ENCODE measurements around the gene CORO2B.

DNA sequence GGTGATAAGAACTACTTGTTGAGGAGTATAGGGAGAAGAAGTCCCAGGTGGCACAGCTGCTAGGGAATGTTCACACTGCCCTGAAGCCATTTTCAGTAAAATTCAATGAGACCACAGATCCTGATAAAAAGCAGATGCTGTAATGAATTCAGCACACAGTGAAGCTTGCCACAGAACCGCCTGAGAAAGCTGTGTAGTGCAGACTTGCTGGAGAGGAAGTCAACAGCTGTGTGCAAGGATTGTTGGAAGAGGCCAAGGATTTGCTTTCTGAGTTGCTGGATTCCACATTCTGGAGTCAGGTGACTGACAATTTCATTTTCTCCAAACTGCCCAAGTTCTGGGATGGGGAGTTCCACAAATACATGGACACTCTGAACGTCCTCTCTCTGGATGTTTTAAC is 171.0 kb downstream of the CORO2B start:
- no peak for TF ChIP-seq PPARA (CRISPR knock-in tag; IDR thresholded peaks at IDR 0.05; ENCODE audit: borderline replicate concordance)
- TF ChIP-seq PATZ1 (CRISPR knock-in tag; IDR thresholded peaks at IDR 0.05; ENCODE audit: borderline replicate concordance) = no peak
- TF ChIP-seq, protein P1, sequence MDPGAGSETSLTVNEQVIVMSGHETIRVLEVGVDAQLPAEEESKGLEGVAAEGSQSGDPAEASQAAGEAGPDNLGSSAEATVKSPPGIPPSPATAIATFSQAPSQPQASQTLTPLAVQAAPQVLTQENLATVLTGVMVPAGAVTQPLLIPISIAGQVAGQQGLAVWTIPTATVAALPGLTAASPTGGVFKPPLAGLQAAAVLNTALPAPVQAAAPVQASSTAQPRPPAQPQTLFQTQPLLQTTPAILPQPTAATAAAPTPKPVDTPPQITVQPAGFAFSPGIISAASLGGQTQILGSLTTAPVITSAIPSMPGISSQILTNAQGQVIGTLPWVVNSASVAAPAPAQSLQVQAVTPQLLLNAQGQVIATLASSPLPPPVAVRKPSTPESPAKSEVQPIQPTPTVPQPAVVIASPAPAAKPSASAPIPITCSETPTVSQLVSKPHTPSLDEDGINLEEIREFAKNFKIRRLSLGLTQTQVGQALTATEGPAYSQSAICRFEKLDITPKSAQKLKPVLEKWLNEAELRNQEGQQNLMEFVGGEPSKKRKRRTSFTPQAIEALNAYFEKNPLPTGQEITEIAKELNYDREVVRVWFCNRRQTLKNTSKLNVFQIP (CRISPR knock-in tag; IDR thresholded peaks at IDR 0.05; ENCODE audit: borderline replicate concordance, low read depth) = no peak
- no peak for TF ChIP-seq RARB (CRISPR knock-in tag; IDR thresholded peaks at IDR 0.05)
- no peak for TF ChIP-seq SNAI2 (CRISPR knock-in tag; IDR thresholded peaks at IDR 0.05)
- TF ChIP-seq TCF4 (CRISPR knock-in tag; IDR thresholded peaks at IDR 0.05; ENCODE audit: borderline replicate concordance) = peak; percentile 82

All from SK-N-SH treated with all-trans-retinoic acid at 6 μM for 48 hours (cell line).